HG03045 (cell line): ENCODE measurements around the gene WDR55.
"Not testable (repeated sequence)": the region's sequence is repeated elsewhere in the genome, so short reads cannot be mapped to it uniquely, and the experiment has no call there.

Source experiments
- ATAC-seq: cut with Tn5 transposase; IDR thresholded peaks from one replicate; pipeline ENCODE4 v1.9.1; 2021; ENCODE audit warnings: mild to moderate bottlenecking, moderate library complexity; ENCODE audit not compliant: unreplicated experiment

The WDR55 gene

GRCh38 chr5:140708787-140709186 is 44.1 kb downstream of the WDR55 start:
- ATAC-seq = not testable (repeated sequence)

GRCh38 chr5:140710899-140711552 is 46.3 kb downstream of the WDR55 start:
- ATAC-seq = peak; percentile 91

- no peak for ATAC-seq
These were observed 47.1 kb downstream of the WDR55 start for GRCh38 chr5:140711794-140712193.

GRCh38 chr5:140713562-140714094 is 48.9 kb downstream of the WDR55 start:
- no peak for ATAC-seq

- not testable (repeated sequence) for ATAC-seq
These were observed 51.5 kb downstream of the WDR55 start for GRCh38 chr5:140716238-140716637.

GRCh38 chr5:140718266-140718592 is 53.5 kb downstream of the WDR55 start:
- no peak for ATAC-seq

- not testable (repeated sequence) for ATAC-seq
These were observed 56.0 kb downstream of the WDR55 start for GRCh38 chr5:140720738-140721137.

- not testable (repeated sequence) for ATAC-seq
These were observed 56.7 kb downstream of the WDR55 start for GRCh38 chr5:140721395-140721794.
